Measurements from ENCODE around the gene SDHAF2. TPM values are rescaled to one million over a fixed set of nuclear protein-coding genes. Genes with fewer than 3 reads are reported as not detected.

The SDHAF2 gene
- total and polyA plus RNA-seq, 2 of the 4 experiments (the other 2 are of a cell fraction): 50.4 to 91.1 TPM

- ATAC-seq (ENCODE audit: low read depth) (no peak), DNase-seq (no peak)
- H3K23ac ChIP-seq (ENCODE audit: low read depth, low read length): no peak overlapping the region
- ChIA-PET POLR2A (ENCODE audit: unreplicated experiment) (no interaction called here), CTCF (interaction anchor here (0.6 to 4.1 kb wide), 5 partner anchors 12 to 162 kb away, joined by 3 to 26 read pairs (median 5); no protein-coding TSS in a partner anchor)
- H4K20me1 ChIP-seq (ENCODE audit: insufficient read depth, low read length): no peaks in the 10 kb centered on the region
- intact Hi-C loops (cut with micrococcal nuclease): loop anchor here (1.0 to 2.0 kb wide), 5 partner anchors 40 to 256 kb away; partner anchors contain the start of gene SYT7
- dilution Hi-C loops (cut with HindIII; ENCODE audit: low sequenced_read_pairs, unreplicated experiment): no loop called here
- H2BK120ac ChIP-seq (ENCODE audit: low read depth, low read length): no peak overlapping the region
- H3K27ac ChIP-seq (ENCODE audit: insufficient read depth, low read length): no peak overlapping the region
- no peak overlapping the region for H4K91ac ChIP-seq (ENCODE audit: insufficient read depth, low read depth, low read length)
- no peak overlapping the region for H3K4ac ChIP-seq (ENCODE audit: low read depth, low read length)
- H3K4me3 ChIP-seq (ENCODE audit: insufficient read depth, low read depth, low read length): no peak overlapping the region
- in situ Hi-C loops (cut with MboI; ENCODE audit: low sequenced_read_pairs): loop anchor here (5.0 kb wide), 2 partner anchors 40 to 160 kb away; no protein-coding TSS in a partner anchor
- no peak overlapping the region for H4K5ac ChIP-seq (ENCODE audit: low read depth, low read length)
- peaks cover 6% of the 10 kb centered on the region for H3K36me3 ChIP-seq (ENCODE audit: control insufficient read depth, insufficient read depth, low read length)
- H3K4me2 ChIP-seq (ENCODE audit: low read depth, low read length): no peak overlapping the region
- peaks cover 2% of the 10 kb centered on the region; the same call in 1 of the 2 replicates for H3K9me3 ChIP-seq (ENCODE audit: control insufficient read depth, insufficient read depth, low read length)
- H3K4me1 ChIP-seq (ENCODE audit: control insufficient read depth, insufficient read depth, low read length): no peaks in the 10 kb centered on the region
- H3K27me3 ChIP-seq (ENCODE audit: control insufficient read depth, insufficient read depth, low read length): peaks cover 12% of the 10 kb centered on the region; the same call in 1 of the 2 replicates
- no TSS peak for BruUV-seq (replicated peaks)
- no peak overlapping the region for H2AFZ ChIP-seq (replicated peaks; ENCODE audit: low read length, poor library complexity)
- H3K9me1 ChIP-seq (ENCODE audit: insufficient read depth, low read length): no peaks in the 10 kb centered on the region
- TF ChIP-seq CEBPB (IDR thresholded peaks at IDR 0.05; ENCODE audit: low read depth, low read length): no peak
- H2AK5ac ChIP-seq (ENCODE audit: low read depth, low read length): no peak overlapping the region
- H3K79me1 ChIP-seq (ENCODE audit: low read depth in 1 of 2, low read length in 2 of 2): no peaks in the 10 kb centered on the region
- H2BK5ac ChIP-seq (ENCODE audit: low read depth, low read length, poor library complexity, severe bottlenecking): no peak overlapping the region
- H4K8ac ChIP-seq (ENCODE audit: low read depth in 2 of 2, low read length in 2 of 2): no peak overlapping the region
- H2BK20ac ChIP-seq (ENCODE audit: low read depth, low read length): no peak overlapping the region
- H3K18ac ChIP-seq (ENCODE audit: low read depth, low read length): no peak overlapping the region
- no CpG with 5 or more reads among the region's 8 CpGs for WGBS, 2 experiments (ENCODE audit: extremely low coverage in 2 of 2, insufficient read length in 1 of 2)
- no peak overlapping the region for H2BK15ac ChIP-seq (ENCODE audit: low read depth, low read length)
- H3K14ac ChIP-seq (replicated peaks; ENCODE audit: low read depth, low read length): no peak overlapping the region
- H3K9ac ChIP-seq (ENCODE audit: low read depth, low read length): no peak overlapping the region
- H2AK9ac ChIP-seq (replicated peaks; ENCODE audit: low read depth, low read length, poor library complexity): no peak overlapping the region
- no peak overlapping the region for H3K56ac ChIP-seq (ENCODE audit: extremely low read depth, insufficient read depth, low read length)
Measured at GRCh38 chr11:61477126-61477525, 47.2 kb downstream of the SDHAF2 start.
